ENCODE measurements around the gene PTK7. TPM values are rescaled to one million over a fixed set of nuclear protein-coding genes. Genes with fewer than 3 reads are reported as not detected.

PTK7 gene
- total RNA-seq, 1 experiment from 2014 or later = 48.1 TPM

DNA sequence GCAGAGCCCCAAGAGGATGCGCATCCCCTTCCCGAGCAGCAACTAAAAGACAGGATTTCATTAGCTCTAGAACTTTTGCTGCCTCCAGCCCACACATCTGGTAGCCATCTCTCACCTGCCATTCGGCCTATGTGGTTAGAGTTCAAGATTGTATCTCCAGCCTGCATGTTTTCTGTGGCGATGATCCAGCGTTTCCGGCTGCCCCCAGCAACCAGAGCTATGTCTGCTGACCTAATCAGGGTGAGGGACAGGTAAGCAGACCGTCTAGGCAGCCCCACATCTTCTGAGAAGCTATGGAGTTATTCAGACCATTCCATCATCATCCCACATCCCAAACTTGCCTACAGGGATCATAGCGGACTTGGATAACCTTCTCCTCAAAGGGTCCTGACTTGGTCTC is 20.1 kb upstream of the PTK7 start:
- Histone ChIP-seq H3K79me2 (ENCODE audit: low read length) (peaks cover 44% of the 10 kb centered on the region), H4K20me1 (ENCODE audit: low read length) (peaks cover 6% of the 10 kb centered on the region; the same call in 1 of the 2 replicates)

DNA sequence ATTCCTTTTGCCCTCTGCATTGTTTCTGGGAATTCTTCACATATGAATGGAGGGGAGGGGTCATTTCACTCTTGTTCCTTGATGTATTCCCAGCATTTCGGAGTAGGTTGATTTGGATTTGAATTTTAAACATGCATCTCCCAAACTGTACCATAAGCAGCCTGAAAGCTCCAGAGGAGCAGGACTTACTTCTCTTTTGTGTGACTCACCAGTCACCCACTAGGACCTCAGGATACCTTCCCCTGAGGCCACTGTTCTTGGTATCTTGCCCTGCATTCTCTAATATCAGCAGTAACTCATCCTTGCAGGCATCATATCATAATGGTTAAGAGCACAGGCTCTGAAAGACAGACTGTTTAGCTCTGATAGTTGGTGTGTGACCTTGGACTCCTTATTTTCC is 17.6 kb upstream of the PTK7 start:
- Histone ChIP-seq H3K9ac (ENCODE audit: low read length) (peak overlapping the region; percentile 93), H2AFZ (ENCODE audit: low read length) (no peak overlapping the region)
- POLR2A ChIA-PET (ENCODE audit: unreplicated experiment) = no interaction called here

More for the DNA sequence above, 20.1 kb upstream of the PTK7 start:
- H2AFZ ChIP-seq (ENCODE audit: low read length) = no peak overlapping the region
- H3K4me2 ChIP-seq (ENCODE audit: low read length) = no peak overlapping the region
- no peaks in the 10 kb centered on the region for H3F3A ChIP-seq (ENCODE audit: low read length, unreplicated experiment)
- peaks cover 16% of the 10 kb centered on the region; the same call in 1 of the 2 replicates for H3K36me3 ChIP-seq (ENCODE audit: low read depth, low read length)
- H3K27ac ChIP-seq (ENCODE audit: low read length) = no peak overlapping the region
- POLR2A ChIA-PET (ENCODE audit: unreplicated experiment) = no interaction called here
- H3K4me3 ChIP-seq (ENCODE audit: low read length) = no peak overlapping the region
- H3K9ac ChIP-seq (ENCODE audit: low read length) = no peak overlapping the region
- H3K4me1 ChIP-seq (ENCODE audit: insufficient read depth, low read length) = peaks cover 34% of the 10 kb centered on the region
- no peak for DNase-seq
- H3K27me3 ChIP-seq (ENCODE audit: low read length) = no peaks in the 10 kb centered on the region
- no peak for ATAC-seq
- no peaks in the 10 kb centered on the region for H3K9me2 ChIP-seq (replicated peaks; ENCODE audit: low read length)
- no TSS peak for BruUV-seq (replicated peaks)
- intact Hi-C loops (cut with micrococcal nuclease) = no loop called here
- CTCF ChIA-PET = no interaction called here
- no peaks in the 10 kb centered on the region for H3K9me3 ChIP-seq (ENCODE audit: low read length)
- TF ChIP-seq, protein P1, sequence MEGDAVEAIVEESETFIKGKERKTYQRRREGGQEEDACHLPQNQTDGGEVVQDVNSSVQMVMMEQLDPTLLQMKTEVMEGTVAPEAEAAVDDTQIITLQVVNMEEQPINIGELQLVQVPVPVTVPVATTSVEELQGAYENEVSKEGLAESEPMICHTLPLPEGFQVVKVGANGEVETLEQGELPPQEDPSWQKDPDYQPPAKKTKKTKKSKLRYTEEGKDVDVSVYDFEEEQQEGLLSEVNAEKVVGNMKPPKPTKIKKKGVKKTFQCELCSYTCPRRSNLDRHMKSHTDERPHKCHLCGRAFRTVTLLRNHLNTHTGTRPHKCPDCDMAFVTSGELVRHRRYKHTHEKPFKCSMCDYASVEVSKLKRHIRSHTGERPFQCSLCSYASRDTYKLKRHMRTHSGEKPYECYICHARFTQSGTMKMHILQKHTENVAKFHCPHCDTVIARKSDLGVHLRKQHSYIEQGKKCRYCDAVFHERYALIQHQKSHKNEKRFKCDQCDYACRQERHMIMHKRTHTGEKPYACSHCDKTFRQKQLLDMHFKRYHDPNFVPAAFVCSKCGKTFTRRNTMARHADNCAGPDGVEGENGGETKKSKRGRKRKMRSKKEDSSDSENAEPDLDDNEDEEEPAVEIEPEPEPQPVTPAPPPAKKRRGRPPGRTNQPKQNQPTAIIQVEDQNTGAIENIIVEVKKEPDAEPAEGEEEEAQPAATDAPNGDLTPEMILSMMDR (conservative IDR thresholded peaks at IDR 0.05; ENCODE audit: low read depth, low read length) = no peak
- TF ChIP-seq EZH2 (IDR thresholded peaks at IDR 0.05; ENCODE audit: low read length, unreplicated experiment) = no peak
- TF ChIP-seq EZH2phosphoT487 (IDR thresholded peaks at IDR 0.05; ENCODE audit: borderline replicate concordance, low read length) = no peak

More for the DNA sequence above, 17.6 kb upstream of the PTK7 start:
- H3K27ac ChIP-seq (ENCODE audit: low read length) = peak overlapping the region; percentile 14; the same call in 1 of the 2 replicates
- no peaks in the 10 kb centered on the region for H3F3A ChIP-seq (ENCODE audit: low read length, unreplicated experiment)
- ATAC-seq (no peak), DNase-seq (peak; percentile 33)
- H3K36me3 ChIP-seq (ENCODE audit: low read depth, low read length) = peaks cover 16% of the 10 kb centered on the region; the same call in 1 of the 2 replicates
- no peaks in the 10 kb centered on the region for H3K9me3 ChIP-seq (ENCODE audit: low read length)
- H3K4me1 ChIP-seq (ENCODE audit: insufficient read depth, low read length) = peaks cover 28% of the 10 kb centered on the region
- peak overlapping the region; percentile 93 for H3K4me2 ChIP-seq (ENCODE audit: low read length)
- H3K79me2 ChIP-seq (ENCODE audit: low read length) = peaks cover 29% of the 10 kb centered on the region
- peak overlapping the region; percentile 91 for H3K4me3 ChIP-seq (ENCODE audit: low read length)
- TF ChIP-seq, protein P1 (conservative IDR thresholded peaks at IDR 0.05; ENCODE audit: low read depth, low read length) = no peak
- intact Hi-C loops (cut with micrococcal nuclease) = no loop called here
- no TSS peak for BruUV-seq (replicated peaks)
- H3K9me2 ChIP-seq (replicated peaks; ENCODE audit: low read length) = no peaks in the 10 kb centered on the region
- CTCF ChIA-PET = no interaction called here
- H4K20me1 ChIP-seq (ENCODE audit: low read length) = peaks cover 6% of the 10 kb centered on the region; the same call in 1 of the 2 replicates
- H3K27me3 ChIP-seq (ENCODE audit: low read length) = no peaks in the 10 kb centered on the region
